ENCODE measurements around the gene SCYGR1.

The SCYGR1 gene

GRCh38 chr2:227402959-227403358 is 15.2 kb upstream of the SCYGR1 start:
- no peak for TF ChIP-seq CTCF (IDR thresholded peaks at IDR 0.05; ENCODE audit: low read depth, low read length, missing control alignments)
- H3K4me3 ChIP-seq (replicated peaks; ENCODE audit: low read depth, low read length) = no peak overlapping the region
- DNase-seq (ENCODE audit: extremely low read depth, low read depth) = no peak

- TF ChIP-seq CTCF (IDR thresholded peaks at IDR 0.05; ENCODE audit: low read depth, low read length, missing control alignments) = no peak
- no peak for DNase-seq (ENCODE audit: extremely low read depth, low read depth)
- H3K4me3 ChIP-seq (replicated peaks; ENCODE audit: low read depth, low read length) = no peak overlapping the region
Measured at GRCh38 chr2:227402321-227402720, 14.6 kb upstream of the SCYGR1 start.

- H3K4me3 ChIP-seq (replicated peaks; ENCODE audit: low read depth, low read length) = no peak overlapping the region
- no peak for TF ChIP-seq CTCF (IDR thresholded peaks at IDR 0.05; ENCODE audit: low read depth, low read length, missing control alignments)
- DNase-seq (ENCODE audit: extremely low read depth, low read depth) = no peak
Measured at GRCh38 chr2:227401550-227401949, 13.8 kb upstream of the SCYGR1 start.

DNA sequence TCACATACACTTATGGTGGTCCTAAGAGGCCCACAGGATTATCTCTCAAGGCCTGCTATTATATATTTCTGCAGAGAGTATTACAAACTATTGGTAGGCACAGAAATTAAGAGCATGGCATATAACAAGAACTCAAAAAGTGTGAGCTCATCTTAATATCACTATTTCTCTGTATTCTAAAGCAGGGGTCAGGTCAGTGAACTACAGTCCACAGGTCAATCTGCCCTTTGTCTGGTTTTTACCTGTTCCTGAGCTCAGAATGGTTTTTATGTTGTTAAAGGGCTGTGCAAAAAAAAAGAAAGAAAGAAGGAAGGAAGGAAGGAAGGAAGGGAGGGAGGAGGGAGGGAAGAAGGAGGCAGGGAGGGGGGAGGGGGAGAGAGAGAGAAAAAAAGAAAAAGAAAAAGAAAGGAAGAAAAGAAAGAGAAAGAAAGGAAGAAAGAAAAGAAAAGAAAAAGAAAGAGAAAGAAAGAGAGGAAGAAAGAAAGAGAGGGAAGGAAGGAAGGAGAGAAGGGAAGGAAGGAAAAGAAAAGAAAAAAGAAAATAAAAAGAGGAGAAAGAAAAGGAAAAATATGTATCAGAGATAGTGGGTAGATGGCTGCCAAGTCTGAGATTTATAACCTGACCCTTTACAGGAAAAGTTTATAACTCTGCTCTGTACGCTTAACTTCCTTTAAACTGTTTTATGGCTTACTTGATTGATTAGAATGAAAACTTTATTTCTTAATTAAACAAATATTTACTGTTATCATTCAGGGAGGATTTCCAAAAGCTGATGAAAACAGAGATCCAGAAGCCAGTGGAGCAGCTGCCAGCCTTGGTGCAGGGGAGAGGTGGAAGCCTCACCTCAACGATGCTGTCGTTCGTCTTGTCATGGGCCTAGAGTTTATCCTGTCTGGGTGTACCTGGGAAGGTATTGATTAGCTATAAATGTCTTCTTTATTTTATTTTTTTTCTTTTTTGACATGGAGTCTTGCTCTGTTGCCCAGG is 11.2 kb upstream of the SCYGR1 start:
- no peak overlapping the region for H3K4me3 ChIP-seq (replicated peaks; ENCODE audit: low read depth, low read length)
- no peak for TF ChIP-seq CTCF (IDR thresholded peaks at IDR 0.05; ENCODE audit: low read depth, low read length, missing control alignments)
- DNase-seq (ENCODE audit: extremely low read depth, low read depth) = no peak

- no peak for DNase-seq (ENCODE audit: extremely low read depth, low read depth)
- no peak overlapping the region for H3K4me3 ChIP-seq (replicated peaks; ENCODE audit: low read depth, low read length)
- no peak for TF ChIP-seq CTCF (IDR thresholded peaks at IDR 0.05; ENCODE audit: low read depth, low read length, missing control alignments)
Measured at GRCh38 chr2:227397562-227397961, 9.8 kb upstream of the SCYGR1 start.

DNA sequence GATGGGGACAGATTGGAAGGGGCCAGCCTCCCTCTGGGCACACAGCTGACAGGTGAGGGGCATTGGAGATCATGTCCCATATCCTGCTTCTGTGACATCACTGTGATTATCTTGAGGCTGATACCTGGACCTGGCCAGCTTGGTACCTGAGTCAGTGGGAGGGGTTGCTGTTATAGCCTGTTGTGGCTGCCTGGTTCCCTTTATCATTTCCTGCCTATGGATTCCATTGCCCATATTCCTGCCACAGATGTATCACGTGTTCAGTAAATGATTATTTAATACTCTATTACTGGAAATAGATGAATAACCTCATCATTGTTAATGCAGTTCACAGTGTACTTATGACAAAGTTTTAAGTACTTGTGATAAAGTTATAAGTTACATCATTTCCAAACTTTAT is 7.8 kb upstream of the SCYGR1 start:
- no peak overlapping the region for H3K4me3 ChIP-seq (replicated peaks; ENCODE audit: low read depth, low read length)
- DNase-seq (ENCODE audit: extremely low read depth, low read depth) = no peak
- TF ChIP-seq CTCF (IDR thresholded peaks at IDR 0.05; ENCODE audit: low read depth, low read length, missing control alignments) = no peak
